Stimulated activated CD4-positive, alpha-beta T cell treated with anti-CD3 and anti-CD28 coated beads, Interleukin-2, amount 100 ng/mL, for 4 hours (primary cell): ENCODE measurements around the gene EDC3.
"Not testable (repeated sequence)": the region's sequence is repeated elsewhere in the genome, so short reads cannot be mapped to it uniquely, and the experiment has no call there.

Source experiments
- DNase-seq: peaks from one replicate; pipeline ENCODE4 v3.0.0-alpha.2; 2020; ENCODE audit warnings: low read depth

The EDC3 gene

GRCh38 chr15:74651242-74651741 lies 44.5 kb downstream of the EDC3 start:
- no peak for DNase-seq

- no peak for DNase-seq
Observed at GRCh38 chr15:74648051-74648842, 47.6 kb downstream of the EDC3 start.

- DNase-seq: no peak
Observed at GRCh38 chr15:74646480-74646879, 49.3 kb downstream of the EDC3 start.

GRCh38 chr15:74643665-74644204 lies 52.1 kb downstream of the EDC3 start:
- DNase-seq: no peak

- no peak for DNase-seq
Observed at GRCh38 chr15:74642734-74643664, 52.8 kb downstream of the EDC3 start.

GRCh38 chr15:74642348-74642733 lies 53.5 kb downstream of the EDC3 start:
- no peak for DNase-seq

GRCh38 chr15:74641151-74641550 lies 54.7 kb downstream of the EDC3 start:
- DNase-seq: no peak

GRCh38 chr15:74636984-74637383 lies 58.8 kb downstream of the EDC3 start:
- DNase-seq: no peak

- peak; percentile 54 for DNase-seq
Observed at GRCh38 chr15:74635228-74635627, 60.6 kb downstream of the EDC3 start.

GRCh38 chr15:74633781-74634180 lies 62.0 kb downstream of the EDC3 start:
- no peak for DNase-seq

GRCh38 chr15:74632601-74633000 lies 63.2 kb downstream of the EDC3 start:
- no peak for DNase-seq

- DNase-seq: peak; percentile 28
Observed at GRCh38 chr15:74631935-74632560, 63.8 kb downstream of the EDC3 start.

GRCh38 chr15:74631408-74631807 lies 64.4 kb downstream of the EDC3 start:
- DNase-seq: no peak

- DNase-seq: no peak
Observed at GRCh38 chr15:74631087-74631385, 64.8 kb downstream of the EDC3 start.

GRCh38 chr15:74630284-74631086 lies 65.3 kb downstream of the EDC3 start:
- DNase-seq: no peak

- DNase-seq: not testable (repeated sequence)
Observed at GRCh38 chr15:74629696-74630095, 66.1 kb downstream of the EDC3 start.

GRCh38 chr15:74628949-74629348 lies 66.9 kb downstream of the EDC3 start:
- no peak for DNase-seq

- no peak for DNase-seq
Observed at GRCh38 chr15:74628199-74628598, 67.6 kb downstream of the EDC3 start.

GRCh38 chr15:74627766-74628165 lies 68.1 kb downstream of the EDC3 start:
- no peak for DNase-seq

GRCh38 chr15:74626752-74627692 lies 68.8 kb downstream of the EDC3 start:
- no peak for DNase-seq
